RWPE1 (cell line): Measurements from ENCODE around the gene DYNC2H1.
A peak's percentile ranks its signal among the peaks of the same experiment; 100 is the strongest.

ENCODE experiments used
- CTCF ChIA-PET: fragments of 350-600 bp; sonication (Branson Sonifier 250); formaldehyde crosslinking; extraction: SDS; loops from one replicate; lab custom pipeline; 2021; lab: Yijun Ruan, JAX
- POLR2A ChIA-PET: fragments of 400-600 bp; formaldehyde crosslinking; extraction: SDS; loops from one replicate; lab custom pipeline; 2020; ENCODE audit warnings: antibody characterized with exemption; ENCODE audit not compliant: low non-redundant PET; lab: Yijun Ruan, JAX
- DNase-seq: peaks from one replicate; pipeline ENCODE4 v3.0.0; 2012; ENCODE audit warnings: low spot score
- H3K27ac ChIP-seq: fragments of 450-650 bp; 2 replicates; pipeline ENCODE4 v1.5.1; 2017
- CTCF ChIP-seq: fragments of 450-650 bp; conservative IDR thresholded peaks from 2 replicates; pipeline ENCODE4 v1.5.1; 2017; ENCODE audit warnings: low read depth, mild to moderate bottlenecking

DYNC2H1 gene, protein sequence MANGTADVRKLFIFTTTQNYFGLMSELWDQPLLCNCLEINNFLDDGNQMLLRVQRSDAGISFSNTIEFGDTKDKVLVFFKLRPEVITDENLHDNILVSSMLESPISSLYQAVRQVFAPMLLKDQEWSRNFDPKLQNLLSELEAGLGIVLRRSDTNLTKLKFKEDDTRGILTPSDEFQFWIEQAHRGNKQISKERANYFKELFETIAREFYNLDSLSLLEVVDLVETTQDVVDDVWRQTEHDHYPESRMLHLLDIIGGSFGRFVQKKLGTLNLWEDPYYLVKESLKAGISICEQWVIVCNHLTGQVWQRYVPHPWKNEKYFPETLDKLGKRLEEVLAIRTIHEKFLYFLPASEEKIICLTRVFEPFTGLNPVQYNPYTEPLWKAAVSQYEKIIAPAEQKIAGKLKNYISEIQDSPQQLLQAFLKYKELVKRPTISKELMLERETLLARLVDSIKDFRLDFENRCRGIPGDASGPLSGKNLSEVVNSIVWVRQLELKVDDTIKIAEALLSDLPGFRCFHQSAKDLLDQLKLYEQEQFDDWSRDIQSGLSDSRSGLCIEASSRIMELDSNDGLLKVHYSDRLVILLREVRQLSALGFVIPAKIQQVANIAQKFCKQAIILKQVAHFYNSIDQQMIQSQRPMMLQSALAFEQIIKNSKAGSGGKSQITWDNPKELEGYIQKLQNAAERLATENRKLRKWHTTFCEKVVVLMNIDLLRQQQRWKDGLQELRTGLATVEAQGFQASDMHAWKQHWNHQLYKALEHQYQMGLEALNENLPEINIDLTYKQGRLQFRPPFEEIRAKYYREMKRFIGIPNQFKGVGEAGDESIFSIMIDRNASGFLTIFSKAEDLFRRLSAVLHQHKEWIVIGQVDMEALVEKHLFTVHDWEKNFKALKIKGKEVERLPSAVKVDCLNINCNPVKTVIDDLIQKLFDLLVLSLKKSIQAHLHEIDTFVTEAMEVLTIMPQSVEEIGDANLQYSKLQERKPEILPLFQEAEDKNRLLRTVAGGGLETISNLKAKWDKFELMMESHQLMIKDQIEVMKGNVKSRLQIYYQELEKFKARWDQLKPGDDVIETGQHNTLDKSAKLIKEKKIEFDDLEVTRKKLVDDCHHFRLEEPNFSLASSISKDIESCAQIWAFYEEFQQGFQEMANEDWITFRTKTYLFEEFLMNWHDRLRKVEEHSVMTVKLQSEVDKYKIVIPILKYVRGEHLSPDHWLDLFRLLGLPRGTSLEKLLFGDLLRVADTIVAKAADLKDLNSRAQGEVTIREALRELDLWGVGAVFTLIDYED (N-terminal part only)

DNA sequence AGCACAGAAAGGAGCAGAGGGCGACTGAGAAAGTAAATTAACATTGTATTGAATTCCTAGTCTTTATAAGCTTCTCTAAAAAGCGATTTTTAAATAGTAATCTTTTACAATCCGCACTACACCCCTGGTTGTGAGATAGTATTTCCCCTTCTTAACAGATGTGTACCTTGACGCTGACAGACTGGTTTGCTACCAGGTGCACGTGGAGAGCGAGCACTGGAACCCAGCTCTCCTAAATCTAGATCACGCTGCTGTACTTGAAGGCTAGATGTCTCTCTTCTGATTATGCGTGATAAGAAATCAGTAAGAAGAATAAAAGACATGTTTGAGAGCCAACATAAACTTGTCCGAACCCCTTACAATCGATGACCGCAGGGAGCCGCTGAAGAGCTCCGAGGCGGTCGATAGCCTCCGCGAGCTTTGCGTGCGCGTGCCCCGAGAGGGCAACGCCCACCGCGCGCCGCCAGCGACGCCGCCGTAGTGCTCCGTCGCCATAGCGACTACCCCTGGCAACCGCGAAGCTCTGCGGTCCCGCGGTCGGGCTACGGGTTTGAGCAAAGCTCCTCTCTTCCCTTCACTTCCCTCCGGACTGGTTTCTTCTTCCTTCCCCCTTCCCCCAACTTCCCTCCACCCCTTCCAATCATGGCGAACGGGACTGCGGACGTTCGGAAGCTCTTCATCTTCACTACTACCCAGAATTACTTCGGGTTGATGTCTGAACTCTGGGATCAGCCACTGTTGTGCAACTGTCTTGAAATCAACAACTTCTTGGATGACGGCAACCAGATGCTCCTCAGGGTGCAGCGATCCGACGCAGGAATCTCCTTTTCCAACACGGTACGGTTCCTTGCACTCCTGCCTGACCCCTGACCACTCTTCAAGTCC is at the start of gene DYNC2H1:
Gene DYNC2H1, plus strand, starts transcription at position 494 of the 885 bp plus-strand sequence. Its CDS starts 149 bp downstream, at position 643.
- H3K27ac ChIP-seq: peak within 1 kb of the TSS; percentile 90
- POLR2A ChIA-PET: interaction anchor here (0.9 to 2.0 kb wide), 2 partner anchors 17 to 20 kb away, joined by 3 to 11 read pairs; partner anchors contain the start of gene DCUN1D5
- TF ChIP-seq CTCF: peak; percentile 73
- CTCF ChIA-PET: interaction anchor here (0.5 to 1.1 kb wide), 9 partner anchors 14 to 601 kb away, joined by 3 to 4 read pairs (median 3); partner anchors contain the start of gene DCUN1D5
- peak; percentile 92 for DNase-seq

- ChIA-PET POLR2A (interaction anchor here (0.5 kb wide), 1 partner anchor 260 kb away, joined by 3 read pairs; no protein-coding TSS in a partner anchor), CTCF (no interaction called here)
- H3K27ac ChIP-seq: no peak overlapping the region
- DNase-seq: no peak
- no peak for TF ChIP-seq CTCF
Observed at GRCh38 chr11:103061656-103062055, 47.6 kb upstream of the DYNC2H1 start.

- ChIA-PET CTCF (interaction anchor here (0.8 kb wide), 1 partner anchor 11 kb away, joined by 3 read pairs; no protein-coding TSS in a partner anchor), POLR2A (no interaction called here)
- H3K27ac ChIP-seq: no peak overlapping the region
- no peak for DNase-seq
- TF ChIP-seq CTCF: no peak
Observed at GRCh38 chr11:103067118-103067517, 42.1 kb upstream of the DYNC2H1 start.

DNA sequence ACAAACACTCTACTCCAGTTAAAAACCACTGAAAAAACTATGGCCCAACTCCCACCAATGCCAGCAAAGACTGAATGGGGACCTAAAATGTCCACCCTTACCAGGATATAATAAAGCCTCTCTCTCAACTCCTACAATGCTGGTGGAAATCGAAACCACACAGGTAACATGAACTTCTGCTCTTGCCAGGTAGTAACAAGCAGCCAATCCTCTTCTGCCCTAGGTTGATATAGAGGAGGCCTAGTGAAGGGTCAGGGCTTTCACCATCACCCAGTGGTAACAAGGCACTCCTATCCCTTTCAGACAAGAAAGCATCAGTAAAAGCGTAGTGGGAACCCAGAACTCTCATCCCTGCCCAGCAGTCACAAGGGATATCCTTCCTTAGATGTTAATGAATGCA is 39.9 kb upstream of the DYNC2H1 start:
- ChIA-PET POLR2A (no interaction called here), CTCF (no interaction called here)
- no peak overlapping the region for H3K27ac ChIP-seq
- TF ChIP-seq CTCF: no peak
- no peak for DNase-seq

DNA sequence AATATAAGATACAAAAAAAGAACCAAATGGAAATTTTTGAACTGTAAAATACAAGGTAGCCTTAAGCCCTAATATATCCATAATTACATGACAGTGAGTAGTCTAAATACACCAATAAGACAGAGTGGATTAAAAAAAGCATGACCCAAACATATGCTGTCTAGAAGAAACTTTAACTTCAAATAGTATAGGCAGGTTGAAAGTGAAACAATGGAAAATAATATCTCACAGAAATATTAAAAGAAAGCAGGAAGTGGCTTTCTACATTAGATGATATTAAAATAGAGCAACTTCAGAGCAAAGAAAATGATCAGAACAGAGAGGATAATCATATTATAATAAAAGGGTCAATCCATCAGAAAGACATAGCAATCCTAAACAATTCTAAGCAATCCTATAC is 39.1 kb upstream of the DYNC2H1 start:
- ChIA-PET POLR2A (no interaction called here), CTCF (no interaction called here)
- no peak for TF ChIP-seq CTCF
- H3K27ac ChIP-seq: no peak overlapping the region
- DNase-seq: no peak
